ENCODE results near the gene MACROD2. TPM values are rescaled to one million over a fixed set of nuclear protein-coding genes. Genes with fewer than 3 reads are reported as not detected.

The MACROD2 gene
- total and polyA plus RNA-seq, 2 donors (not counting 1 experiment from before 2014, with no cell fraction given), result 5.3 to 6.7 TPM

DNA sequence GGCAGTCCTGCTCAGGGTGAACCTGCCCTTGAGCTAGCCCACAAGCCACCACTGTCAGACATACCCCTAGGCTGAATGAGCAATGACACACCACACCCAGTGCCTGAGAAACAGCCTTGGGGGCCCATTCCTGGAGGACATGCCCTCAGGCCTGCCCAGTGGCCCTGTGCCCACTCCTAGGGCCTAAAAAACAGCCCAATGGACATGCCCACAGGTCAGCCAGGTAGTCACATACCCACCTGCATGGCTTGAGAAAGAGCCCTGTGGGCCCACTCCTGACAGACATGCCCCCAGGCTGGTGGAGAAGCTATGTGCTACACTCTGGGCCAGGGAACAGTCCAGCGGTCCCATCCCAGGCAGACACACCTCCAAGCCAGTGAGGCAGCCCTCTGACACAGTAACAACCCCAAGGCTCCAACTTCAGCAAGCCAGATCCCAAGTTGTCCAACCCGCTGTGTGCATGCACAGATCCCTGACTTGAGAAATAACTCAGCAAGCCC, 2086.8 kb downstream of the MACROD2 start:
- POLR2A ChIA-PET, result no interaction called here
- H2AFZ ChIP-seq (ENCODE audit: insufficient read depth, low read depth, low read length, poor library complexity, severe bottlenecking), result peak overlapping the region; percentile 61
- H4K20me1 ChIP-seq (ENCODE audit: control insufficient read depth, insufficient read depth, low read length, poor library complexity, severe bottlenecking), result no peaks in the 10 kb centered on the region
- intact Hi-C loops (cut with micrococcal nuclease), result loop anchor here (5.0 kb wide), 3 partner anchors 40 to 160 kb away; no protein-coding TSS in a partner anchor
- H3K9me3 ChIP-seq (ENCODE audit: control extremely low read depth in 1 of 3, control insufficient read depth in 2 of 3, insufficient read depth in 1 of 3, low read length in 2 of 3), result peaks cover 8 to 10% (median 8%) of the 10 kb centered on the region in 3 donors
- WGBS (ENCODE audit: insufficient coverage), result 100% methylated on average over 1 of the region's 2 CpGs
- ATAC-seq (ENCODE audit: low read depth) (no peak), DNase-seq (no peak)
- H3K27me3 ChIP-seq (replicated peaks in 1 of 4; ENCODE audit: control extremely low read depth in 1 of 4, control insufficient read depth in 3 of 4, insufficient read depth in 4 of 4, low read length in 3 of 4), result no peaks in the 10 kb centered on the region
- peak overlapping the region in 1 of 5 experiments; percentile 16 for H3K4me3 ChIP-seq (ENCODE audit: control extremely low read depth in 1 of 5, extremely low read depth in 1 of 5, insufficient read depth in 1 of 5, low read depth in 2 of 5, low read length in 4 of 5)
- no peaks in the 10 kb centered on the region for H3K36me3 ChIP-seq (replicated peaks in 1 of 2; ENCODE audit: control extremely low read depth in 1 of 2, control insufficient read depth in 1 of 2, extremely low read depth in 1 of 2, insufficient read depth in 2 of 2, low read length in 1 of 2)
- Mint-ChIP-seq H3K27me3 (no peaks in the 10 kb centered on the region), H3K4me3 (no peak overlapping the region), H3K9me3 (ENCODE audit: insufficient read depth) (peaks cover 2% of the 10 kb centered on the region), H3K4me1 (peaks cover 57% of the 10 kb centered on the region), H3K27ac (peak overlapping the region; percentile 77)
- peaks cover 49 to 72% of the 10 kb centered on the region in 2 donors for H3K4me1 ChIP-seq (ENCODE audit: control insufficient read depth in 2 of 2, insufficient read depth in 2 of 2, low read length in 2 of 2)
- peak overlapping the region; percentile 48 for H3K4me2 ChIP-seq (replicated peaks; ENCODE audit: low read depth, low read length, poor library complexity, severe bottlenecking)
- H3K79me2 ChIP-seq (ENCODE audit: control insufficient read depth, insufficient read depth, low read length), result peaks cover 4% of the 10 kb centered on the region
- TF ChIP-seq, protein P1, sequence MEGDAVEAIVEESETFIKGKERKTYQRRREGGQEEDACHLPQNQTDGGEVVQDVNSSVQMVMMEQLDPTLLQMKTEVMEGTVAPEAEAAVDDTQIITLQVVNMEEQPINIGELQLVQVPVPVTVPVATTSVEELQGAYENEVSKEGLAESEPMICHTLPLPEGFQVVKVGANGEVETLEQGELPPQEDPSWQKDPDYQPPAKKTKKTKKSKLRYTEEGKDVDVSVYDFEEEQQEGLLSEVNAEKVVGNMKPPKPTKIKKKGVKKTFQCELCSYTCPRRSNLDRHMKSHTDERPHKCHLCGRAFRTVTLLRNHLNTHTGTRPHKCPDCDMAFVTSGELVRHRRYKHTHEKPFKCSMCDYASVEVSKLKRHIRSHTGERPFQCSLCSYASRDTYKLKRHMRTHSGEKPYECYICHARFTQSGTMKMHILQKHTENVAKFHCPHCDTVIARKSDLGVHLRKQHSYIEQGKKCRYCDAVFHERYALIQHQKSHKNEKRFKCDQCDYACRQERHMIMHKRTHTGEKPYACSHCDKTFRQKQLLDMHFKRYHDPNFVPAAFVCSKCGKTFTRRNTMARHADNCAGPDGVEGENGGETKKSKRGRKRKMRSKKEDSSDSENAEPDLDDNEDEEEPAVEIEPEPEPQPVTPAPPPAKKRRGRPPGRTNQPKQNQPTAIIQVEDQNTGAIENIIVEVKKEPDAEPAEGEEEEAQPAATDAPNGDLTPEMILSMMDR (IDR thresholded peaks at IDR 0.05), result no peak
- TF ChIP-seq EZH2 (IDR thresholded peaks at IDR 0.05; ENCODE audit: borderline replicate concordance, insufficient read depth, low read depth, low read length, poor library complexity, severe bottlenecking), result no peak
- CTCF ChIA-PET, result interaction anchor here (1.6 kb wide), 1 partner anchor 9 kb away, joined by 3 read pairs; no protein-coding TSS in a partner anchor
- peak overlapping the region in 1 of 2 donors; percentile 62 for H3K27ac ChIP-seq (ENCODE audit: low read length in 2 of 2)
- peak overlapping the region; percentile 37 for H3K9ac ChIP-seq (ENCODE audit: low read length)

DNA sequence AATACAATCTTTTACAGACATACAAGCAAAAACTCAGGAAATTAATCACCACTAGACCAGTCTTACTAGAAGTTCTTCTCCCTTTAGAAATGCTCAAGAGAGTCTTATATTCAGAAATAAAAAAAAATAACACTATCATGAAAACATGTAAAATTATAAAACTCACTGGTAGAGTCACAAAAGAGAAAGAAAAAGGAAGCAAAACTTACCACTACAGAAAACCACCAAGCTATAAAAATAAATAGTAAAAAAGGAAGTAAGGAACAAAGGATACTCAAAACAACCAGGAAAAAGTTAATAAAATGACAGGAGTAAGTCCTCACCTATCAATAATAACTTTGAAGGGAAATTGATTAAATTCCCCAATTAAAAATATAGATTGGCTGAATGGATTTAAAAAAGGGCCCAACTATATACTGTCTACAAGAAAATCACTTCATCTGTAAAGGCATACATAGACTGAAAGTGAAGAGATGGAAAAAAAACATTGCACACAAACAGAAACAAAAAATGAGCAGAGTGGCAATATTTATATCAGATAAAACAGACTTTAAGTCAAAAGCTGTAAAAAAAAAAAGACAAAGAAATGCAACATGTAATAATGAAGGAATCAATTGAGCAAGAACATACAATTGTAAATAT, 2088.4 kb downstream of the MACROD2 start:
- H3K4me3 ChIP-seq (ENCODE audit: control extremely low read depth in 1 of 5, extremely low read depth in 1 of 5, insufficient read depth in 1 of 5, low read depth in 2 of 5, low read length in 4 of 5), result peak overlapping the region in 2 of 5 experiments; percentile 16 to 25
- Mint-ChIP-seq H3K9me3 (ENCODE audit: insufficient read depth) (peaks cover 2% of the 10 kb centered on the region), H3K27me3 (no peaks in the 10 kb centered on the region), H3K27ac (peak overlapping the region; percentile 47), H3K4me1 (peaks cover 48% of the 10 kb centered on the region), H3K4me3 (peak overlapping the region; percentile 10)
- TF ChIP-seq, protein P1 (IDR thresholded peaks at IDR 0.05), result no peak
- no peak for TF ChIP-seq EZH2 (IDR thresholded peaks at IDR 0.05; ENCODE audit: borderline replicate concordance, insufficient read depth, low read depth, low read length, poor library complexity, severe bottlenecking)
- DNase-seq (peak; percentile 24), ATAC-seq (ENCODE audit: low read depth) (peak; percentile 17)
- ChIA-PET POLR2A (no interaction called here), CTCF (interaction anchor here (0.7 kb wide), 1 partner anchor 16 kb away, joined by 3 read pairs; no protein-coding TSS in a partner anchor)
- H3K27me3 ChIP-seq (replicated peaks in 1 of 4; ENCODE audit: control extremely low read depth in 1 of 4, control insufficient read depth in 3 of 4, insufficient read depth in 4 of 4, low read length in 3 of 4), result no peaks in the 10 kb centered on the region
- peaks cover 4% of the 10 kb centered on the region for H3K79me2 ChIP-seq (ENCODE audit: control insufficient read depth, insufficient read depth, low read length)
- no peak overlapping the region for H2AFZ ChIP-seq (ENCODE audit: insufficient read depth, low read depth, low read length, poor library complexity, severe bottlenecking)
- H3K9me3 ChIP-seq (ENCODE audit: control extremely low read depth in 1 of 3, control insufficient read depth in 2 of 3, insufficient read depth in 1 of 3, low read length in 2 of 3), result peaks cover 8 to 10% (median 10%) of the 10 kb centered on the region in 3 donors
- intact Hi-C loops (cut with micrococcal nuclease), result loop anchor here (5.0 kb wide), 3 partner anchors 41 to 161 kb away; no protein-coding TSS in a partner anchor
- peak overlapping the region; percentile 9 to 71 for H3K27ac ChIP-seq (ENCODE audit: low read length in 2 of 2)
- peak overlapping the region; percentile 37 for H3K9ac ChIP-seq (ENCODE audit: low read length)
- H3K4me1 ChIP-seq (ENCODE audit: control insufficient read depth in 2 of 2, insufficient read depth in 2 of 2, low read length in 2 of 2), result peaks cover 37 to 59% of the 10 kb centered on the region in 2 donors
- H3K36me3 ChIP-seq (replicated peaks in 1 of 2; ENCODE audit: control extremely low read depth in 1 of 2, control insufficient read depth in 1 of 2, extremely low read depth in 1 of 2, insufficient read depth in 2 of 2, low read length in 1 of 2), result no peaks in the 10 kb centered on the region
- H4K20me1 ChIP-seq (ENCODE audit: control insufficient read depth, insufficient read depth, low read length, poor library complexity, severe bottlenecking), result no peaks in the 10 kb centered on the region
- peak overlapping the region; percentile 48 for H3K4me2 ChIP-seq (replicated peaks; ENCODE audit: low read depth, low read length, poor library complexity, severe bottlenecking)
